ENCODE measurements around the gene HMGB1. TPM values are rescaled to one million over a fixed set of nuclear protein-coding genes. Genes with fewer than 3 reads are reported as not detected.
"Not testable (repeated sequence)": the region's sequence is repeated elsewhere in the genome, so short reads cannot be mapped to it uniquely, and the experiment has no call there.

Gene HMGB1
- total RNA-seq, 1 donor from 2014 or later, result 264 TPM

- not testable (repeated sequence) for H3K4me3 Mint-ChIP-seq (ENCODE audit: unreplicated experiment); H3K27me3 Mint-ChIP-seq (ENCODE audit: unreplicated experiment); DNase-seq (ENCODE audit: extremely low spot score, unreplicated experiment); H3K9me3 Mint-ChIP-seq (ENCODE audit: unreplicated experiment)
- TF ChIP-seq CTCF (IDR thresholded peaks at IDR 0.05), result peak; percentile 66
- Mint-ChIP-seq H3K4me1 (ENCODE audit: unreplicated experiment) (peaks cover 27% of the 10 kb centered on the region), H3K36me3 (ENCODE audit: unreplicated experiment) (peaks cover 28% of the 10 kb centered on the region), H3K27ac (ENCODE audit: unreplicated experiment) (peak overlapping the region; percentile 71)
These were observed 4.3 kb downstream of the HMGB1 start for GRCh38 chr13:30461279-30462066.

- no peak for TF ChIP-seq CTCF (IDR thresholded peaks at IDR 0.05)
- no peaks in the 10 kb centered on the region for H3K9me3 Mint-ChIP-seq (ENCODE audit: unreplicated experiment)
- H3K27ac Mint-ChIP-seq (ENCODE audit: unreplicated experiment), result no peak overlapping the region
- no peak overlapping the region for H3K4me3 Mint-ChIP-seq (ENCODE audit: unreplicated experiment)
- peaks cover 11% of the 10 kb centered on the region for H3K4me1 Mint-ChIP-seq (ENCODE audit: unreplicated experiment)
- peaks cover 22% of the 10 kb centered on the region for H3K36me3 Mint-ChIP-seq (ENCODE audit: unreplicated experiment)
- H3K27me3 Mint-ChIP-seq (ENCODE audit: unreplicated experiment), result no peaks in the 10 kb centered on the region
- no peak for DNase-seq (ENCODE audit: extremely low spot score, unreplicated experiment)
These were observed 8.3 kb downstream of the HMGB1 start for GRCh38 chr13:30457306-30457891.

- Mint-ChIP-seq H3K36me3 (ENCODE audit: unreplicated experiment) (peaks cover 11% of the 10 kb centered on the region), H3K27ac (ENCODE audit: unreplicated experiment) (no peak overlapping the region), H3K9me3 (ENCODE audit: unreplicated experiment) (no peaks in the 10 kb centered on the region), H3K27me3 (ENCODE audit: unreplicated experiment) (no peaks in the 10 kb centered on the region), H3K4me3 (ENCODE audit: unreplicated experiment) (no peak overlapping the region), H3K4me1 (ENCODE audit: unreplicated experiment) (peaks cover 1% of the 10 kb centered on the region)
- no peak for TF ChIP-seq CTCF (IDR thresholded peaks at IDR 0.05)
- DNase-seq (ENCODE audit: extremely low spot score, unreplicated experiment), result no peak
These were observed 9.4 kb downstream of the HMGB1 start for GRCh38 chr13:30456290-30456689.

- H3K4me1 Mint-ChIP-seq (ENCODE audit: unreplicated experiment), result no peaks in the 10 kb centered on the region
- no peak overlapping the region for H3K27ac Mint-ChIP-seq (ENCODE audit: unreplicated experiment)
- TF ChIP-seq CTCF (IDR thresholded peaks at IDR 0.05), result no peak
- H3K27me3 Mint-ChIP-seq (ENCODE audit: unreplicated experiment), result no peaks in the 10 kb centered on the region
- no peak overlapping the region for H3K4me3 Mint-ChIP-seq (ENCODE audit: unreplicated experiment)
- peaks cover 10% of the 10 kb centered on the region for H3K36me3 Mint-ChIP-seq (ENCODE audit: unreplicated experiment)
- no peak for DNase-seq (ENCODE audit: extremely low spot score, unreplicated experiment)
- H3K9me3 Mint-ChIP-seq (ENCODE audit: unreplicated experiment), result no peaks in the 10 kb centered on the region
These were observed 10.7 kb downstream of the HMGB1 start for GRCh38 chr13:30454991-30455390.

GRCh38 chr13:30453727-30454126 is 12.0 kb downstream of the HMGB1 start:
- H3K36me3 Mint-ChIP-seq (ENCODE audit: unreplicated experiment), result peaks cover 2% of the 10 kb centered on the region
- no peak for DNase-seq (ENCODE audit: extremely low spot score, unreplicated experiment)
- no peak overlapping the region for H3K4me3 Mint-ChIP-seq (ENCODE audit: unreplicated experiment)
- TF ChIP-seq CTCF (IDR thresholded peaks at IDR 0.05), result peak; percentile 41
- no peaks in the 10 kb centered on the region for H3K9me3 Mint-ChIP-seq (ENCODE audit: unreplicated experiment)
- H3K27me3 Mint-ChIP-seq (ENCODE audit: unreplicated experiment), result no peaks in the 10 kb centered on the region
- no peak overlapping the region for H3K27ac Mint-ChIP-seq (ENCODE audit: unreplicated experiment)
- no peaks in the 10 kb centered on the region for H3K4me1 Mint-ChIP-seq (ENCODE audit: unreplicated experiment)

GRCh38 chr13:30451476-30451875 is 14.3 kb downstream of the HMGB1 start:
- not testable (repeated sequence) for H3K36me3 Mint-ChIP-seq (ENCODE audit: unreplicated experiment); H3K4me1 Mint-ChIP-seq (ENCODE audit: unreplicated experiment); DNase-seq (ENCODE audit: extremely low spot score, unreplicated experiment); H3K27ac Mint-ChIP-seq (ENCODE audit: unreplicated experiment); H3K27me3 Mint-ChIP-seq (ENCODE audit: unreplicated experiment); H3K9me3 Mint-ChIP-seq (ENCODE audit: unreplicated experiment); H3K4me3 Mint-ChIP-seq (ENCODE audit: unreplicated experiment)

Data from osteocyte (in vitro differentiated cells).